ENCODE measurements around the gene SDCCAG8.

Gene SDCCAG8

GRCh38 chr1:243508303-243508713 is 252.5 kb downstream of the SDCCAG8 start:
- no peak for TF ChIP-seq GATA2 (IDR thresholded peaks at IDR 0.05; ENCODE audit: low read depth, low read length)
- no peak for TF ChIP-seq GATA3 (IDR thresholded peaks at IDR 0.05; ENCODE audit: low read depth, low read length)

- TF ChIP-seq GATA3 (IDR thresholded peaks at IDR 0.05; ENCODE audit: low read depth, low read length) (no peak), GATA2 (IDR thresholded peaks at IDR 0.05; ENCODE audit: low read depth, low read length) (no peak)
Observed at GRCh38 chr1:243508943-243509342, 253.1 kb downstream of the SDCCAG8 start.

GRCh38 chr1:243510928-243511327 is 255.1 kb downstream of the SDCCAG8 start:
- TF ChIP-seq GATA3 (IDR thresholded peaks at IDR 0.05; ENCODE audit: low read depth, low read length): no peak
- no peak for TF ChIP-seq GATA2 (IDR thresholded peaks at IDR 0.05; ENCODE audit: low read depth, low read length)

- TF ChIP-seq GATA2 (IDR thresholded peaks at IDR 0.05; ENCODE audit: low read depth, low read length) (no peak), GATA3 (IDR thresholded peaks at IDR 0.05; ENCODE audit: low read depth, low read length) (no peak)
Observed at GRCh38 chr1:243513726-243514491, 258.1 kb downstream of the SDCCAG8 start.

- no peak for TF ChIP-seq GATA3 (IDR thresholded peaks at IDR 0.05; ENCODE audit: low read depth, low read length)
- no peak for TF ChIP-seq GATA2 (IDR thresholded peaks at IDR 0.05; ENCODE audit: low read depth, low read length)
Observed at GRCh38 chr1:243514927-243515326, 259.1 kb downstream of the SDCCAG8 start.

GRCh38 chr1:243520831-243521230 is 265.0 kb downstream of the SDCCAG8 start:
- TF ChIP-seq GATA3 (IDR thresholded peaks at IDR 0.05; ENCODE audit: low read depth, low read length): no peak
- no peak for TF ChIP-seq GATA2 (IDR thresholded peaks at IDR 0.05; ENCODE audit: low read depth, low read length)

GRCh38 chr1:243523766-243524165 is 267.9 kb downstream of the SDCCAG8 start:
- TF ChIP-seq GATA3 (IDR thresholded peaks at IDR 0.05; ENCODE audit: low read depth, low read length): no peak
- TF ChIP-seq GATA2 (IDR thresholded peaks at IDR 0.05; ENCODE audit: low read depth, low read length): no peak

- TF ChIP-seq GATA3 (IDR thresholded peaks at IDR 0.05; ENCODE audit: low read depth, low read length) (no peak), GATA2 (IDR thresholded peaks at IDR 0.05; ENCODE audit: low read depth, low read length) (no peak)
Observed at GRCh38 chr1:243525085-243525487, 269.2 kb downstream of the SDCCAG8 start.

- TF ChIP-seq GATA2 (IDR thresholded peaks at IDR 0.05; ENCODE audit: low read depth, low read length): no peak
- TF ChIP-seq GATA3 (IDR thresholded peaks at IDR 0.05; ENCODE audit: low read depth, low read length): no peak
Observed at GRCh38 chr1:243526180-243526579, 270.3 kb downstream of the SDCCAG8 start.

GRCh38 chr1:243528459-243529121 is 272.7 kb downstream of the SDCCAG8 start:
- TF ChIP-seq GATA2 (IDR thresholded peaks at IDR 0.05; ENCODE audit: low read depth, low read length) (no peak), GATA3 (IDR thresholded peaks at IDR 0.05; ENCODE audit: low read depth, low read length) (no peak)

GRCh38 chr1:243529512-243529911 is 273.7 kb downstream of the SDCCAG8 start:
- TF ChIP-seq GATA3 (IDR thresholded peaks at IDR 0.05; ENCODE audit: low read depth, low read length) (no peak), GATA2 (IDR thresholded peaks at IDR 0.05; ENCODE audit: low read depth, low read length) (no peak)

- TF ChIP-seq GATA2 (IDR thresholded peaks at IDR 0.05; ENCODE audit: low read depth, low read length): no peak
- TF ChIP-seq GATA3 (IDR thresholded peaks at IDR 0.05; ENCODE audit: low read depth, low read length): no peak
Observed at GRCh38 chr1:243535014-243535413, 279.2 kb downstream of the SDCCAG8 start.

- TF ChIP-seq GATA3 (IDR thresholded peaks at IDR 0.05; ENCODE audit: low read depth, low read length): no peak
- TF ChIP-seq GATA2 (IDR thresholded peaks at IDR 0.05; ENCODE audit: low read depth, low read length): no peak
Observed at GRCh38 chr1:243539636-243540035, 283.8 kb downstream of the SDCCAG8 start.

- TF ChIP-seq GATA2 (IDR thresholded peaks at IDR 0.05; ENCODE audit: low read depth, low read length): no peak
- TF ChIP-seq GATA3 (IDR thresholded peaks at IDR 0.05; ENCODE audit: low read depth, low read length): no peak
Observed at GRCh38 chr1:243542739-243543415, 287.0 kb downstream of the SDCCAG8 start.

Data from SH-SY5Y (cell line).